Stomach (tissue), 4 donors: ENCODE results near the gene NDUFA1.
"Not testable (repeated sequence)": the region's sequence is repeated elsewhere in the genome, so short reads cannot be mapped to it uniquely, and the experiment has no call there.

Experiments
- EP300 ChIP-seq: sonication (generic); formaldehyde crosslinking; IDR thresholded peaks from one replicate; pipeline ENCODE4 v1.6.1; 2017; ENCODE audit warnings: antibody characterized with exemption
- POLR2A ChIP-seq, 4 donors: fragments of 450-650 bp; IDR thresholded peaks; one replicate each; pipeline ENCODE4 v1.6.1; 2016; ENCODE audit warnings: antibody characterized with exemption in 4 of 4, control low read depth in 2 of 4, mild to moderate bottlenecking in 1 of 4, moderate library complexity in 1 of 4
- POLR2AphosphoS5 ChIP-seq, 3 donors: sonication (generic); formaldehyde crosslinking; IDR thresholded peaks; one replicate each; pipeline ENCODE4 v1.6.1; 2016; ENCODE audit warnings: antibody characterized with exemption in 3 of 3
- TF ChIP-seq, protein P1 (sequence below), 7 experiments: fragments of 450-650 bp in 4 of 7; fragments of 200-600 bp in 3 of 7; sonication (generic) in 3 of 7; IDR thresholded peaks; one replicate each; pipeline ENCODE4 v1.5.1; 2016 to 2019; ENCODE audit warnings: antibody characterized with exemption in 7 of 7, control low read depth in 2 of 7, mild to moderate bottlenecking in 1 of 7

DNA sequence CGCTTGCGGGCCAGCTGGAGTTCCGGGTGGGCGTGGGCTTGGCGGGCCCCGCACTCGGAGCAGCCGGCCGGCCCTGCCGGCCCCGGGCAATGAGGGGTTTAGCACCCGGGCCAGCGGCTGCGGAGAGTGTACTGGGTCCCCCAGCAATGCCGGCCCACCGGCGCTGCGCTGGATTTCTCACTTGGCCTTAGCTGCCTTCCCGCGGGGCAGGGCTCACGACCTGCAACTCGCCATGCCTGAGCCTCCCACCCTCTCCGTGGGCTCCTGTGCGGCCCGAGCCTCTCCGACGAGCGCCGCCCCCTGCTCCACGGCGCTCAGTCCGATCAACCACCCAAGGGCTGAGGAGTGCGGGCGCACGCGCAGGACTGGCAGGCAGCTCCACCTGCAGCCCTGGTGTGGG is 19.0 kb downstream of the NDUFA1 start:
- not testable (repeated sequence) for TF ChIP-seq EP300; POLR2A (IDR thresholded peaks at IDR 0.05); POLR2AphosphoS5 (IDR thresholded peaks at IDR 0.05)
- TF ChIP-seq, protein P1, sequence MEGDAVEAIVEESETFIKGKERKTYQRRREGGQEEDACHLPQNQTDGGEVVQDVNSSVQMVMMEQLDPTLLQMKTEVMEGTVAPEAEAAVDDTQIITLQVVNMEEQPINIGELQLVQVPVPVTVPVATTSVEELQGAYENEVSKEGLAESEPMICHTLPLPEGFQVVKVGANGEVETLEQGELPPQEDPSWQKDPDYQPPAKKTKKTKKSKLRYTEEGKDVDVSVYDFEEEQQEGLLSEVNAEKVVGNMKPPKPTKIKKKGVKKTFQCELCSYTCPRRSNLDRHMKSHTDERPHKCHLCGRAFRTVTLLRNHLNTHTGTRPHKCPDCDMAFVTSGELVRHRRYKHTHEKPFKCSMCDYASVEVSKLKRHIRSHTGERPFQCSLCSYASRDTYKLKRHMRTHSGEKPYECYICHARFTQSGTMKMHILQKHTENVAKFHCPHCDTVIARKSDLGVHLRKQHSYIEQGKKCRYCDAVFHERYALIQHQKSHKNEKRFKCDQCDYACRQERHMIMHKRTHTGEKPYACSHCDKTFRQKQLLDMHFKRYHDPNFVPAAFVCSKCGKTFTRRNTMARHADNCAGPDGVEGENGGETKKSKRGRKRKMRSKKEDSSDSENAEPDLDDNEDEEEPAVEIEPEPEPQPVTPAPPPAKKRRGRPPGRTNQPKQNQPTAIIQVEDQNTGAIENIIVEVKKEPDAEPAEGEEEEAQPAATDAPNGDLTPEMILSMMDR (IDR thresholded peaks at IDR 0.05): not testable (repeated sequence)
